HepG2 (cell line): ENCODE measurements around the gene CD7. TPM values are rescaled to one million over a fixed set of nuclear protein-coding genes. Genes with fewer than 3 reads are reported as not detected.

ENCODE experiments used
- HMGA1 ChIP-seq: sonication (generic); formaldehyde crosslinking; conservative IDR thresholded peaks from 2 replicates; pipeline ENCODE4 v1.4.0; 2020; ENCODE audit warnings: missing genetic modification reagents
- HOXA3 ChIP-seq: sonication (generic); formaldehyde crosslinking; IDR thresholded peaks from 2 replicates; pipeline ENCODE4 v1.5.0; 2020; ENCODE audit warnings: missing genetic modification reagents
- ISX ChIP-seq: sonication (generic); formaldehyde crosslinking; conservative IDR thresholded peaks from 2 replicates; pipeline ENCODE4 v1.5.0; 2020; ENCODE audit warnings: missing genetic modification reagents
- KDM6A ChIP-seq: IDR thresholded peaks from 2 replicates; pipeline ENCODE4 v1.6.1; 2016; ENCODE audit warnings: low read depth
- RERE ChIP-seq: IDR thresholded peaks from 2 replicates; pipeline ENCODE4 v1.6.1; 2016; ENCODE audit warnings: low read depth, missing genetic modification reagents, missing compliant biosample characterization
- RFXAP ChIP-seq: sonication (generic); formaldehyde crosslinking; IDR thresholded peaks from 2 replicates; pipeline ENCODE4 v1.4.0; 2020; ENCODE audit warnings: missing genetic modification reagents, borderline replicate concordance
- SMAD9 ChIP-seq: sonication (generic); formaldehyde crosslinking; IDR thresholded peaks from 2 replicates; pipeline ENCODE4 v1.5.1; 2020; ENCODE audit warnings: mild to moderate bottlenecking, missing genetic modification reagents
- SMARCE1 ChIP-seq: fragments of 450-650 bp; IDR thresholded peaks from 2 replicates; pipeline ENCODE4 v1.6.1; 2017; ENCODE audit warnings: borderline replicate concordance
- ZBTB38 ChIP-seq: sonication (generic); formaldehyde crosslinking; IDR thresholded peaks from 2 replicates; pipeline ENCODE4 v1.5.1; 2020; ENCODE audit warnings: mild to moderate bottlenecking, missing genetic modification reagents
- ZFP91 ChIP-seq: sonication (generic); formaldehyde crosslinking; IDR thresholded peaks from 2 replicates; pipeline ENCODE4 v1.9.0; 2022; ENCODE audit warnings: missing genetic modification reagents, mild to moderate bottlenecking, borderline replicate concordance
- ZNF10 ChIP-seq: sonication (generic); formaldehyde crosslinking; IDR thresholded peaks from 2 replicates; pipeline ENCODE4 v1.4.0; 2020; ENCODE audit warnings: mild to moderate bottlenecking, low read depth, missing genetic modification reagents, borderline replicate concordance
- ZNF331 ChIP-seq: sonication (generic); formaldehyde crosslinking; IDR thresholded peaks from 2 replicates; pipeline ENCODE4 v1.4.0; 2020; ENCODE audit warnings: missing genetic modification reagents
- ZNF569 ChIP-seq: sonication (generic); formaldehyde crosslinking; IDR thresholded peaks from 2 replicates; pipeline ENCODE4 v1.5.0; 2020; ENCODE audit warnings: mild to moderate bottlenecking, missing genetic modification reagents, moderate library complexity, borderline replicate concordance
- ZNF75D ChIP-seq: sonication (generic); formaldehyde crosslinking; IDR thresholded peaks from 2 replicates; pipeline ENCODE4 v1.8.1; 2023; ENCODE audit warnings: missing genetic modification reagents, mild to moderate bottlenecking, borderline replicate concordance
- polyA plus RNA-seq, 8 experiments: library from polyadenylated mRNA; depleted of rRNA in 3 of 8; stranded (reverse) in 7 of 8; unstranded in 1 of 8; fragments of >200 nt; fragmentation: Illumina TruSeq in 4 of 8; extraction: Trizol in 4 of 8; gene quantifications; 2 replicates each; pipeline versions ENCODE4 v1.2.1 to v1.2.3, GENCODE V29; 2011 to 2016; ENCODE audit warnings: low read depth in 4 of 8, missing spikeins in 1 of 8, mixed read lengths in 1 of 8; ENCODE audit not compliant: insufficient read depth in 1 of 8
- total RNA-seq, 5 experiments: library from RNA; depleted of rRNA; stranded (reverse); fragments of >200 nt; fragmentation: Illumina TruSeq; extraction: Trizol; gene quantifications; 2 replicates each; pipeline ENCODE4 v1.2.3, GENCODE V29; 2016; ENCODE audit warnings: low read depth in 1 of 5
- TF ChIP-seq, protein P1 (sequence below): sonication (generic); formaldehyde crosslinking; IDR thresholded peaks from 2 replicates; pipeline ENCODE4 v1.5.0; 2020; ENCODE audit warnings: missing genetic modification reagents
- TF ChIP-seq, protein P2 (sequence below): sonication (generic); formaldehyde crosslinking; IDR thresholded peaks from 2 replicates; pipeline ENCODE4 v1.9.0; 2021; ENCODE audit warnings: missing genetic modification reagents, borderline replicate concordance

CD7 gene
- total and polyA plus RNA-seq, 2 of the 13 experiments (the other 11 are each of a cell fraction or from before 2014, with no cell fraction given), result 67.6 to 76.4 TPM

DNA sequence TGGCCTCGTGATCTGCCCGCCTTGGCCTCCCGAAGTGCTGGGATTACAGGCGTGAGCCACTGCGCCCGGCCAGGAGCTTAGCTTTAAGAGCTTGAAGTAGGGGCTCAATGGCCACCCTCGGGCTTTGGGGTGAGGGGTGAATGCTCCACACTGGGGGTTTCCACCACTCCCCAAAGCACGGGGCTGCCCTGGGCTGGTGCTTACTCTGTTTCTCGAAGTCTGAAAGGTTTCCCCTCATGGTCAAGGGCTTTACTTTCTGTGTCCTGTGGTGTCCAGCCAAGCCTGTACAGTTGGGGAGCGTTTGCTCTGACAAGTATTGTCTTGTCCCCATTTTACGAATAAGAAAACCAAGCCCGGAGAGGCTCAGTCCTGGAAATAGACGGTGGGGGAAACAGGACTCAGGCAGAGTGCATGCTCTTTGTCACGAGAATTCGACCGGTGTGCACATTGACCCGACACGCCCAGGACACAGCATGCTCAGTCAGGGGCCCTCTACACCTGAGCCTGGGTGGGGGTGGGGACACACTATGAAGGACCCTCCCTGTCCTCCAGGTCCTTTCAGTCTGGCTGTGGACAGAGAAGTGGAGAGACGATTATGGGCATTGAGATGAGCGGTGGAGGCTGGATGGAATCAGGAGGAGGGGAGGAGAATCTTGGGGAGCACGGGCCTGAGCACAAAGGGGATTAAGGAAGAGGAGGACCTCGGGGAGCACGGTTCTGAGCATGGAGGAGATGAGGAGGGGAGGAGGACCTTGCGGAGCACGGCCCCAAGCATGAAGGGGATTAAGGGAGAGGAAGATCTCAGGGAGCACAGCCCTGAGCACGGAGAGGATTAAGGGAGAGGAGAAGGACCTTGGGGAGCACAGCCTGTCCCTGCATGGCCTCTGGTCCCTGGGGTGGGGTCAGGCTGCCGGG lies 7.5 kb downstream of the CD7 start (continued):
- TF ChIP-seq, protein P1, sequence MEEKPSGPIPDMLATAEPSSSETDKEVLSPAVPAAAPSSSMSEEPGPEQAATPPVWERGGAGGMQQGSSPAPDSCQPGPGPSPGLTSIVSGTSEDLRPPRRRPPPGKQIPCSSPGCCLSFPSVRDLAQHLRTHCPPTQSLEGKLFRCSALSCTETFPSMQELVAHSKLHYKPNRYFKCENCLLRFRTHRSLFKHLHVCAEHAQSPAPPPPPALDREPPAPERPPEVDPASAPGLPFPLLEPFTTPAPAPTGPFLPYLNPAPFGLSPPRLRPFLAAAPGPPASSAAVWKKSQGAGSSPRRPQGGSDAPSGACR (CRISPR knock-in tag), result no peak
- no peak for TF ChIP-seq HMGA1 (CRISPR knock-in tag)
- TF ChIP-seq ZBTB38 (CRISPR knock-in tag), result peak; percentile 73; the same call in 1 of the 2 replicates
- no peak for TF ChIP-seq ZNF569
- TF ChIP-seq RERE (CRISPR knock-in tag), result no peak
- peak; percentile 78 for TF ChIP-seq KDM6A (CRISPR knock-in tag)
- no peak for TF ChIP-seq ZNF75D
- peak; percentile 42; the same call in 1 of the 2 replicates for TF ChIP-seq ZFP91 (CRISPR knock-in tag)
- peak; percentile 48; the same call in 1 of the 2 replicates for TF ChIP-seq ZNF331 (CRISPR knock-in tag)
- no peak for TF ChIP-seq ISX (CRISPR knock-in tag)
- TF ChIP-seq, protein P2, sequence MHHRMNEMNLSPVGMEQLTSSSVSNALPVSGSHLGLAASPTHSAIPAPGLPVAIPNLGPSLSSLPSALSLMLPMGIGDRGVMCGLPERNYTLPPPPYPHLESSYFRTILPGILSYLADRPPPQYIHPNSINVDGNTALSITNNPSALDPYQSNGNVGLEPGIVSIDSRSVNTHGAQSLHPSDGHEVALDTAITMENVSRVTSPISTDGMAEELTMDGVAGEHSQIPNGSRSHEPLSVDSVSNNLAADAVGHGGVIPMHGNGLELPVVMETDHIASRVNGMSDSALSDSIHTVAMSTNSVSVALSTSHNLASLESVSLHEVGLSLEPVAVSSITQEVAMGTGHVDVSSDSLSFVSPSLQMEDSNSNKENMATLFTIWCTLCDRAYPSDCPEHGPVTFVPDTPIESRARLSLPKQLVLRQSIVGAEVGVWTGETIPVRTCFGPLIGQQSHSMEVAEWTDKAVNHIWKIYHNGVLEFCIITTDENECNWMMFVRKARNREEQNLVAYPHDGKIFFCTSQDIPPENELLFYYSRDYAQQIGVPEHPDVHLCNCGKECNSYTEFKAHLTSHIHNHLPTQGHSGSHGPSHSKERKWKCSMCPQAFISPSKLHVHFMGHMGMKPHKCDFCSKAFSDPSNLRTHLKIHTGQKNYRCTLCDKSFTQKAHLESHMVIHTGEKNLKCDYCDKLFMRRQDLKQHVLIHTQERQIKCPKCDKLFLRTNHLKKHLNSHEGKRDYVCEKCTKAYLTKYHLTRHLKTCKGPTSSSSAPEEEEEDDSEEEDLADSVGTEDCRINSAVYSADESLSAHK (CRISPR knock-in tag), result no peak
- no peak for TF ChIP-seq SMAD9
- no peak for TF ChIP-seq SMARCE1
- TF ChIP-seq HOXA3, result peak; percentile 68; the same call in 1 of the 2 replicates
- 0 out of 2 replicates have a peak, but pooled peaks have one; percentile 21 for TF ChIP-seq RFXAP (CRISPR knock-in tag)
- TF ChIP-seq ZNF10 (CRISPR knock-in tag), result no peak
